CD4-positive, CD25-positive, alpha-beta regulatory T cell (primary cell): ENCODE data around the gene BICRAL. TPM values are rescaled to one million over a fixed set of nuclear protein-coding genes. Genes with fewer than 3 reads are reported as not detected.

ENCODE experiments used
- ATAC-seq, 2 donors: fragments of 150-1000 bp; cut with Tn5 transposase; one replicate each; pipeline ENCODE4 v1.10.0; 2021; ENCODE audit warnings: low read depth in 2 of 2, moderate number of reproducible peaks in 2 of 2, moderate library complexity in 1 of 2
- DNase-seq, 3 donors: peaks; one replicate each; pipeline versions ENCODE4 v3.0.0 to v3.0.0-alpha.2; 2012 to 2022; ENCODE audit warnings: mixed read lengths in 1 of 3
- H3K27ac ChIP-seq: one replicate; pipeline ENCODE4 v1.7.0; 2013; ENCODE audit warnings: mild to moderate bottlenecking, low read length; ENCODE audit not compliant: insufficient read depth, poor library complexity, severe bottlenecking
- H3K27me3 ChIP-seq: one replicate; pipeline ENCODE4 v1.7.0; 2013; ENCODE audit warnings: low read length; ENCODE audit not compliant: control insufficient read depth, insufficient read depth
- H3K36me3 ChIP-seq: one replicate; pipeline ENCODE4 v1.7.0; 2013; ENCODE audit warnings: mild to moderate bottlenecking, low read length, moderate library complexity; ENCODE audit not compliant: control insufficient read depth, insufficient read depth
- H3K4me1 ChIP-seq: 2 replicates; pipeline ENCODE4 v1.7.0; 2013; ENCODE audit warnings: mild to moderate bottlenecking, low read length; ENCODE audit not compliant: insufficient read depth, control insufficient read depth, poor library complexity, severe bottlenecking
- H3K4me3 ChIP-seq: one replicate; pipeline ENCODE4 v1.7.0; 2013; ENCODE audit warnings: low read depth, mild to moderate bottlenecking, low read length, moderate library complexity
- H3K9me3 ChIP-seq, 2 experiments: 1 replicate in 1 of 2; 2 replicates in 1 of 2; pipeline ENCODE4 v1.7.0; 2013; ENCODE audit warnings: low read length in 2 of 2, mild to moderate bottlenecking in 1 of 2, moderate library complexity in 1 of 2; ENCODE audit not compliant: control insufficient read depth in 2 of 2
- H3K27ac Mint-ChIP-seq, 3 donors: one replicate each; pipeline ENCODE4 v1.8.0; 2020 to 2022; ENCODE audit warnings: mild to moderate bottlenecking in 3 of 3, mixed read lengths in 3 of 3, moderate library complexity in 2 of 3
- H3K27me3 Mint-ChIP-seq: one replicate; pipeline ENCODE4 v1.8.0; 2022; ENCODE audit warnings: mild to moderate bottlenecking, mixed read lengths
- H3K36me3 Mint-ChIP-seq: one replicate; pipeline ENCODE4 v1.8.0; 2020; ENCODE audit warnings: mixed read lengths
- H3K4me1 Mint-ChIP-seq, 4 donors: one replicate each; pipeline ENCODE4 v1.8.0; 2020 to 2022; ENCODE audit warnings: mixed read lengths in 4 of 4, mild to moderate bottlenecking in 1 of 4
- H3K4me3 Mint-ChIP-seq, 4 donors: one replicate each; pipeline ENCODE4 v1.8.0; 2020 to 2022; ENCODE audit warnings: mild to moderate bottlenecking in 4 of 4, mixed read lengths in 4 of 4, moderate library complexity in 3 of 4
- H3K9me3 Mint-ChIP-seq, 7 donors: one replicate each; pipeline ENCODE4 v1.8.0; 2020 to 2022; ENCODE audit warnings: mixed read lengths in 7 of 7, mild to moderate bottlenecking in 3 of 7, moderate library complexity in 2 of 7
- polyA plus RNA-seq, 4 donors: library from polyadenylated mRNA; unstranded; fragments of 300-500 nt; fragmentation: Illumina TruSeq; gene quantifications; one replicate each; pipeline ENCODE4 v1.2.3, GENCODE V29; 2021
- total RNA-seq: library from RNA; stranded (reverse); gene quantifications from one replicate; pipeline ENCODE4 v1.2.3, GENCODE V29; 2022

BICRAL gene
- total and polyA plus RNA-seq, 5 donors from 2014 or later = 3.3 to 47.0 (median 3.4) TPM

DNA sequence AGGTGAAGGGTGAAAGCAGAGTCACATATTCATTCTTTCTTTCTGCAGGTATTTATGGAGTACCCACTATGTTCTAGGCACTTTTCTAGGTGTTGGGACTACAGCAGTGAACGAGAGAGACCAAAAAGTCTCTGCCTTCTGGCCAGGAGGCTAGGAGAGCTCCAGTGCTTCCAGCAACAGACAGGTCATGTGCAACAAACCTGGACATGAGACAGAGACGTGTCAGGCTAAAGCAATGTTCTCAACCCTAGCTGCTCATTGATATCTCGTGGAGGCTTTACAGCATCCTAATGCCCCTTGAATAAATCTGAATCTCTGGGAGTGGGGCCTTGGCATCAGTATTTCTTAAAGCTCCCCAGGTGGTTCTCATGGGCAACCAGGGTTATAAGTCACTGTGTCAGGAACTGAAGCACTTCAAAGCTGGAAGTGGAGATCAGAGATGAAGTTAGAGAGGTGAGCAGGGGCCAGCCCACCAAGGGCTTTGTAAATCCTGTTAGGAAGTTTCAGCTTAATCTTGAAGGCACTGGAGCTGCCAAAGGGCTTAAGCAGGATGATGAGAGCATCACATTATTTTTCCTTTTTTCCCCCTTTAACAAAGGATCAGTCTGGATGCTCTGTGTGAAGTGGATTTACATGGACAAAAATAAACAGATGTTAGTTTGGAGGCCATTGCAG lies 23.0 kb upstream of the BICRAL start:
- no peak overlapping the region for H3K4me3 Mint-ChIP-seq
- Histone ChIP-seq H3K27ac (no peak overlapping the region), H3K9me3 (no peaks in the 10 kb centered on the region), H3K4me3 (no peak overlapping the region), H3K36me3 (peaks cover 13% of the 10 kb centered on the region), H3K27me3 (no peaks in the 10 kb centered on the region), H3K4me1 (peaks cover 6% of the 10 kb centered on the region)
- no peaks in the 10 kb centered on the region for H3K27me3 Mint-ChIP-seq
- H3K4me1 Mint-ChIP-seq = peaks cover 15 to 37% (median 24%) of the 10 kb centered on the region in 4 donors
- H3K27ac Mint-ChIP-seq = peak overlapping the region in 2 of 3 donors; percentile 53 to 54
- H3K36me3 Mint-ChIP-seq = peaks cover 31% of the 10 kb centered on the region
- DNase-seq (no peak), ATAC-seq (no peak)
- no peaks in the 10 kb centered on the region for H3K9me3 Mint-ChIP-seq

DNA sequence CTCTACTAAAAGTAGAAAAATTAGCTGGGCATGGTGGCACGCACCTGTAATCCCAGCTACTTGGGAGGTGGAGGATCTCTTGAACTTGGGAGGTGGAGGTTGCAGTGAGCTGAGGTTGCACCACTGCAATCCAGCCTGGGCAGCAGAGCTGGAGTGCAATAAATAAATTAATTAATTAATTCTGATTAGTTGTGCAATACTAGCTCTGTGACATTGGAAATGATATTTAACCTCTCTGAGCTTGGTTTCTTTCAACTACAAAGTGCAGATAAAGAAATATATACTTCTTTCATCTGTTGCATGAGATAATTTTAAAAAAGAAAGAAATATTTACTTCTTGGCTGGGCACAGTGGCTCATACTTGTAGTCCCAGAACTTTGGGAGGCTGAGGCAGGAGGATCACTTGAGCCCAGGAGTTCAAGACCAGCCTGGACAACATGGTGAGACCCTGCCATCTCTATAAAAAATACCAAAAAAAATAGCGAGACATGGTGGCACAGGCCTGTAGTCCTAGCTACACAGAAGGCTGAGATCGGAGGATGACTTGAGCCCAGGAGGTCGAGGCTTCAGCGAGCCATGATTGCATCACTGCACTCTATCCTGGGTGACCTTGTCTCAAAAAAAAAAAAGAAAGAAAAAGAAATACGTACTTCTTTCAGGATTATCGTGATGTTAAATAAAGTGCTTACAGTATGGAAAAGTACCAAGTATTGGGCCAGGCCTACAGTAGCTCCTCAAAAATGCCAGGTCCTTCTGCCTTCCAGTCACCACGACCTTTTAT lies 20.4 kb upstream of the BICRAL start:
- Histone ChIP-seq H3K27me3 (no peaks in the 10 kb centered on the region), H3K9me3 (no peaks in the 10 kb centered on the region), H3K27ac (no peak overlapping the region), H3K36me3 (peaks cover 13% of the 10 kb centered on the region), H3K4me1 (peaks cover 6% of the 10 kb centered on the region), H3K4me3 (no peak overlapping the region)
- peak overlapping the region in 1 of 3 donors; percentile 9 for H3K27ac Mint-ChIP-seq
- H3K9me3 Mint-ChIP-seq = no peaks in the 10 kb centered on the region
- DNase-seq = no peak
- no peaks in the 10 kb centered on the region for H3K27me3 Mint-ChIP-seq
- no peak for ATAC-seq
- H3K4me1 Mint-ChIP-seq = peaks cover 7 to 29% (median 17%) of the 10 kb centered on the region in 4 donors
- no peak overlapping the region for H3K4me3 Mint-ChIP-seq
- H3K36me3 Mint-ChIP-seq = peaks cover 21% of the 10 kb centered on the region

DNA sequence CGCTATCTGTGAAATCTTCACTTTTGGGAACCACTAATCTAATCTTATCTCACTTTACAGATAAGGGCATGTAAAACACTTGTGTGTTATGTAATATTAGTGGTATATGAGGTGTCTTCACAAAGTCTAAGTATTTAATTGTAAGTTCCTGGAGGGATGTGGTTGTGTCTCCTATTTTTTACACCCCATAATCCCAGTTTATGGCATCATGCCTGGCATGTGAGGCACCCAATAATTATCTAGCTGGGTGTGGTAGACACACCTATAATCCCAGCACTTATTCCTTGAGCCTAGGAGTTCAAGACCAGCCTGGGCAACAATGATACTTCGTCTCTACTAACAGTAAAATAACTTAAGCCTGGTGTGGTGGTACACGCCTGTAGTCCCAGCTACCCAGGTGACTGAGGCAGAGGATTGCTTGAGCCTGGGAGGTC lies 19.4 kb upstream of the BICRAL start:
- Histone ChIP-seq H3K27me3 (no peaks in the 10 kb centered on the region), H3K4me1 (peaks cover 6% of the 10 kb centered on the region), H3K36me3 (peaks cover 13% of the 10 kb centered on the region), H3K9me3 (no peaks in the 10 kb centered on the region), H3K27ac (no peak overlapping the region), H3K4me3 (no peak overlapping the region)
- Mint-ChIP-seq H3K27me3 (no peaks in the 10 kb centered on the region), H3K4me3 (no peak overlapping the region), H3K9me3 (peaks cover 0 to under 1% (median 0%) of the 10 kb centered on the region in 7 donors), H3K36me3 (peaks cover 23% of the 10 kb centered on the region), H3K4me1 (peaks cover 7 to 28% (median 17%) of the 10 kb centered on the region in 4 donors), H3K27ac (peak overlapping the region in 2 of 3 donors; percentile 44 to 51)
- DNase-seq = no peak
- no peak for ATAC-seq

DNA sequence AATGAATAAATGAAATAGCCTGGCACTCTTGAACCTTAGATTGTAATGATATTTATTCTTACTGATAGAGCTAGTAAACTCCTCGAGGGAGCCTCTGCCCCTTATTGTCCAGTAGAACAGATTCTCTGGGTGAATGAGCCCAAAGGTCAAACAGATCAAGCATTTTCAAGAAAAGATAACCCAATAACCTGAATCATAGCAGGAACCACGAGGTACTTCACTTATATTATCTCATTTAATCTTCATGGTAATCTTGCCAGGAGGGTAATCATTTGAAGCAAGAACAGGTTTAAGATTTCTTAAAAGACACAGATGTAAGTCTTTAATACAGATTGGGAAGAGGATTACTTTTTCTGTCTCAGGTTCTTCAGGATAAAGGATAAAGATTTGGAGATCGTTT lies 18.9 kb upstream of the BICRAL start:
- no peak for ATAC-seq
- H3K36me3 ChIP-seq = peaks cover 10% of the 10 kb centered on the region
- H3K4me3 ChIP-seq = no peak overlapping the region
- H3K4me1 ChIP-seq = peaks cover 6% of the 10 kb centered on the region
- H3K9me3 ChIP-seq = no peaks in the 10 kb centered on the region
- Mint-ChIP-seq H3K27me3 (no peaks in the 10 kb centered on the region), H3K27ac (peak overlapping the region in 2 of 3 donors; percentile 44 to 51), H3K4me3 (no peak overlapping the region), H3K36me3 (peaks cover 24% of the 10 kb centered on the region), H3K9me3 (peaks cover 0 to 2% (median 0%) of the 10 kb centered on the region in 7 donors), H3K4me1 (peaks cover 4 to 28% (median 17%) of the 10 kb centered on the region in 4 donors)
- H3K27me3 ChIP-seq = no peaks in the 10 kb centered on the region
- no peak for DNase-seq
- H3K27ac ChIP-seq = no peak overlapping the region

DNA sequence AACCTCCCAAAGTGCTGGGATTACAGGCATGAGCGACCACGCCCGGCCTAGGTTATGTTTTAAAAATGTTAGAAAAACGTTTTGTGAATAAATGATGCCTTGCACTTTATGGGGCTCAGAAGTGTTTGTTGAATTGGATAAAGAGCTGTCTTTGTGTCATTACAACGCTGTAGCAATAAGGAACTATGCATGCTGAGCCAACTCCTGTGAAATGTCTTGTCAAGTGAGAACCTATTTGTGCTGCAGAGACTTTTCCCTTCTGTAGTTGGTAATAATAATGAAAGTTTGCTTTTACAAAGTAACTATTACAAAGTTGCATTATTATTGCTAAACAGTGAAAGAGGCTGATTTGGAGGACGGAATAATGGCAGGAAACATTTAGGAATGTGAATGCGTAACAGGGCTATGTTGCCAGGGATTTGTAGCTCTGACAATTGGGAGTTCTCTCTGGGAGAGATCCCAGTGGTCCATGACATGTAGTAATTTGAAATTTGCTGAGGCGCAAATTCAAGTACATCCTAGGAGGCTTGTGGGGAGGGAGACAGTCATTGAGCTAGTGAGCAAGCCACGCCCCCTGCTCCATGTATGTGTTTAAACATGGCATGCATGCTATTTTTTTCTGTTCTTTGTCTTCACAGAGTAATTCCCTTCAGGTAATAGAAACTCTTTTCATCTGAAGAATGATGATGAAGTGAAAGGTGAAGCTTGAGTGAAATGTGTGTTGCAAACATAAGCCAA lies 16.8 kb upstream of the BICRAL start:
- Mint-ChIP-seq H3K4me1 (peaks cover 18 to 43% (median 24%) of the 10 kb centered on the region in 4 donors), H3K4me3 (no peak overlapping the region), H3K27ac (peak overlapping the region in 2 of 3 donors; percentile 44 to 75), H3K27me3 (no peaks in the 10 kb centered on the region), H3K9me3 (peaks cover 0 to 2% (median 0%) of the 10 kb centered on the region in 7 donors), H3K36me3 (peaks cover 13% of the 10 kb centered on the region)
- Histone ChIP-seq H3K4me1 (peaks cover 15% of the 10 kb centered on the region), H3K9me3 (no peaks in the 10 kb centered on the region), H3K4me3 (no peak overlapping the region), H3K36me3 (no peaks in the 10 kb centered on the region), H3K27ac (no peak overlapping the region), H3K27me3 (no peaks in the 10 kb centered on the region)
- DNase-seq = no peak
- ATAC-seq = no peak

DNA sequence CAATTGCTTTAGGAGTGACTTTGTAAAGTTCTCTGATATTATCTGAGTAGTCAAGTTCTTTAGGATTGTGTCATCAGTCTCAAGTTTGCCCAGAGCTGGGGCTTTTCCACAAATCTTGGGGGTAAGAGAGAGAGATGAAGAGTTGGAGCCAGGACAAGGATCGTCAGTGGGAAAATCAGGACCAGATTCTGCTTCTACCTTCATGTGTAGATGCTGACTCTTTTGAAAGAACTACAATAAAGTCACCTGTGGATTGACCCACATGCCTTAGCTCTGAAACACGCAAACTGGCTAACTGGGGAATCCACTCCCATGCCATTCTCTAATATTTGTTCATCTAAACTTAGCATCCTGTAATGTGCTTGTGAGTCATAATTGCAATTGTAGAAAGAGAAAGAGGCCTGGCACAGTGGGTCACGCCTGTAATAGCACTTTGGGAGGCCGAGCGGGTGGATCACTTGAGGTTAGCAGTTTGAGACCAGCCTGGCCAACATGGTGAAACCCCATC lies 15.6 kb upstream of the BICRAL start:
- H3K9me3 Mint-ChIP-seq = peaks cover 0 to 3% (median 0%) of the 10 kb centered on the region in 7 donors
- DNase-seq (no peak), ATAC-seq (no peak)
- peaks cover 16% of the 10 kb centered on the region for H3K36me3 Mint-ChIP-seq
- no peak overlapping the region for H3K4me3 Mint-ChIP-seq
- no peaks in the 10 kb centered on the region for H3K27me3 Mint-ChIP-seq
- Histone ChIP-seq H3K36me3 (no peaks in the 10 kb centered on the region), H3K4me1 (peaks cover 24% of the 10 kb centered on the region), H3K9me3 (no peaks in the 10 kb centered on the region), H3K27ac (no peak overlapping the region), H3K27me3 (no peaks in the 10 kb centered on the region), H3K4me3 (no peak overlapping the region)
- H3K27ac Mint-ChIP-seq = peak overlapping the region in 2 of 3 donors; percentile 10 to 75
- H3K4me1 Mint-ChIP-seq = peaks cover 24 to 53% (median 29%) of the 10 kb centered on the region in 4 donors

DNA sequence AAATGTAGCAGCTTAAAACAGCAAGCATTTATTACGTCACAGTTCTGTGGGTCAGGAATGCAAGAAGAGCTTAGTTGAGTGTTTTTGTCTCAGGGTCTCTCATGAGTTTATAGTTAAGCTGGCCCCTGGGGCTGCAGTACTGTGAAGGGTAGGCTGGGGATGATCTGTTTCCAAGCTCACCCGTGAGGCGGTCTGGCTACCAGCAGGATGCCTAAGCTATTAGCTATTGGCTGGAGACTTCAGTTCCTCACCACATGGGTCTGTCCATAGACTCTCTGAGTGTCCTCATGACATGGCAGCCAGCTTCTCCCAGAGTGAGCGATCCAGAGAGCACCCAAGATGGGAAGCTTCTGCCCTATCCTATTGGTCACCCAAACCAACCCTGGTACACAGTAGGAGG lies 12.8 kb upstream of the BICRAL start:
- Mint-ChIP-seq H3K27me3 (no peaks in the 10 kb centered on the region), H3K4me3 (no peak overlapping the region), H3K9me3 (peaks cover 0 to 3% (median 0%) of the 10 kb centered on the region in 7 donors), H3K36me3 (peaks cover 16% of the 10 kb centered on the region), H3K4me1 (peaks cover 31 to 70% (median 47%) of the 10 kb centered on the region in 4 donors), H3K27ac (peak overlapping the region; percentile 88 to 100 (median 92))
- H3K9me3 ChIP-seq = no peaks in the 10 kb centered on the region
- H3K27ac ChIP-seq = peak overlapping the region; percentile 98
- no peaks in the 10 kb centered on the region for H3K27me3 ChIP-seq
- peaks cover 45% of the 10 kb centered on the region for H3K4me1 ChIP-seq
- no peak overlapping the region for H3K4me3 ChIP-seq
- ATAC-seq (no peak), DNase-seq (no peak)
- no peaks in the 10 kb centered on the region for H3K36me3 ChIP-seq
